Glutamatergic neuron (in vitro differentiated cells): ENCODE data around the gene AMBRA1. TPM values are rescaled to one million over a fixed set of nuclear protein-coding genes. Genes with fewer than 3 reads are reported as not detected.

Experiments
- DNase-seq: peaks from one replicate; pipeline ENCODE4 v3.0.0; 2022
- H3K27ac Mint-ChIP-seq: one replicate; pipeline ENCODE4 v1.8.0; 2020; ENCODE audit warnings: mild to moderate bottlenecking, mixed read lengths, inconsistent platforms; ENCODE audit not compliant: unreplicated experiment
- H3K27me3 Mint-ChIP-seq: one replicate; pipeline ENCODE4 v1.8.0; 2020; ENCODE audit warnings: mild to moderate bottlenecking, moderate library complexity, mixed read lengths, inconsistent platforms; ENCODE audit not compliant: unreplicated experiment
- H3K36me3 Mint-ChIP-seq: one replicate; pipeline ENCODE4 v1.8.0; 2020; ENCODE audit warnings: mild to moderate bottlenecking, mixed read lengths, inconsistent platforms; ENCODE audit not compliant: unreplicated experiment
- H3K4me1 Mint-ChIP-seq: one replicate; pipeline ENCODE4 v1.8.0; 2020; ENCODE audit warnings: mild to moderate bottlenecking, low read depth, mixed read lengths, inconsistent platforms; ENCODE audit not compliant: unreplicated experiment
- H3K4me3 Mint-ChIP-seq: one replicate; pipeline ENCODE4 v1.8.0; 2020; ENCODE audit warnings: mild to moderate bottlenecking, mixed read lengths, inconsistent platforms; ENCODE audit not compliant: unreplicated experiment
- H3K9me3 Mint-ChIP-seq: one replicate; pipeline ENCODE4 v1.8.0; 2020; ENCODE audit warnings: mild to moderate bottlenecking, moderate library complexity, mixed read lengths, inconsistent platforms; ENCODE audit not compliant: unreplicated experiment
- CTCF ChIP-seq: fragments of 200-600 bp; sonication (generic); IDR thresholded peaks from one replicate; pipeline ENCODE4 v1.5.0; 2021; ENCODE audit not compliant: partially characterized antibody, unreplicated experiment
- total RNA-seq: library from RNA; stranded (reverse); fragmentation: NEBNext Ultra II Directional; extraction: Animal tissue kit (Norgen Biotek cat#: 25700); gene quantifications from one replicate; pipeline ENCODE4 v1.2.1, GENCODE V29; 2021; ENCODE audit not compliant: unreplicated experiment

Gene AMBRA1
- total RNA-seq, 1 donor from 2014 or later: 49.0 TPM

GRCh38 chr11:46366260-46366659 is 227.6 kb downstream of the AMBRA1 start:
- Mint-ChIP-seq H3K36me3 (no peaks in the 10 kb centered on the region), H3K4me1 (peaks cover 39% of the 10 kb centered on the region), H3K4me3 (no peak overlapping the region), H3K27me3 (peaks cover 12% of the 10 kb centered on the region), H3K9me3 (peaks cover 14% of the 10 kb centered on the region), H3K27ac (no peak overlapping the region)
- DNase-seq: no peak
- TF ChIP-seq CTCF: no peak

GRCh38 chr11:46364791-46365190 is 229.0 kb downstream of the AMBRA1 start:
- Mint-ChIP-seq H3K36me3 (no peaks in the 10 kb centered on the region), H3K9me3 (peaks cover 10% of the 10 kb centered on the region), H3K27ac (peak overlapping the region; percentile 8), H3K27me3 (peaks cover 9% of the 10 kb centered on the region), H3K4me3 (no peak overlapping the region), H3K4me1 (peaks cover 37% of the 10 kb centered on the region)
- TF ChIP-seq CTCF: no peak
- no peak for DNase-seq

- H3K27ac Mint-ChIP-seq: no peak overlapping the region
- peaks cover 5% of the 10 kb centered on the region for H3K9me3 Mint-ChIP-seq
- peaks cover 30% of the 10 kb centered on the region for H3K4me1 Mint-ChIP-seq
- no peak for DNase-seq
- no peaks in the 10 kb centered on the region for H3K36me3 Mint-ChIP-seq
- H3K4me3 Mint-ChIP-seq: no peak overlapping the region
- H3K27me3 Mint-ChIP-seq: peaks cover 6% of the 10 kb centered on the region
- no peak for TF ChIP-seq CTCF
These were observed 229.8 kb downstream of the AMBRA1 start for GRCh38 chr11:46364056-46364455.

- H3K36me3 Mint-ChIP-seq: no peaks in the 10 kb centered on the region
- H3K9me3 Mint-ChIP-seq: peaks cover 5% of the 10 kb centered on the region
- H3K4me3 Mint-ChIP-seq: no peak overlapping the region
- peaks cover 6% of the 10 kb centered on the region for H3K27me3 Mint-ChIP-seq
- H3K4me1 Mint-ChIP-seq: peaks cover 28% of the 10 kb centered on the region
- H3K27ac Mint-ChIP-seq: no peak overlapping the region
- TF ChIP-seq CTCF: no peak
- DNase-seq: peak; percentile 39
These were observed 230.3 kb downstream of the AMBRA1 start for GRCh38 chr11:46363455-46364005.

- Mint-ChIP-seq H3K9me3 (peaks cover 3% of the 10 kb centered on the region), H3K27me3 (peaks cover 6% of the 10 kb centered on the region), H3K27ac (peak overlapping the region; percentile 66), H3K4me1 (peaks cover 23% of the 10 kb centered on the region), H3K4me3 (no peak overlapping the region), H3K36me3 (no peaks in the 10 kb centered on the region)
- no peak for DNase-seq
- no peak for TF ChIP-seq CTCF
These were observed 230.8 kb downstream of the AMBRA1 start for GRCh38 chr11:46363031-46363407.
